Activated T-cell treated with anti-CD3 and anti-CD28 coated beads for 48 hours (primary cell): ENCODE measurements around the gene USH2A.

ENCODE experiments used
- DNase-seq: peaks from one replicate; pipeline ENCODE4 v3.0.0-alpha.2; 2020; ENCODE audit warnings: low read depth

Gene USH2A

DNA sequence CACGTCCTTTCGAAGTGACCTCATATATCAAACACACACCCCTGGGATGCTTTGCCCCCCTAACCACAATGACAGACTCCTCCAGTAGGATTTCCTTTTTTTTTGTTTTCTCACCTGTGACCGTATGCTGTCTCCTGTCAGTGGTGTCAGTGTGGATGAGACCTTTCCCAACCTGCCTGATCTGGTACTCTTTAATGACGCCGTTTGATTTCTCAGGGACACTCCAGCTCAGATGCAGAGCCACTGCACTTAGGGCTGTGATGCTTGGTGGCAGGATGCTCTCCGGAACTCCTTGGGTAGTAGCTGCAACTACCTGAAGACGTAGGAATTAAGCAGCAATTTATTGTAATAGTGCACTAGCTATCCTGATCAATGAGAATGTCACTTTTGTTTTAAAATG, 643.5 kb downstream of the USH2A start:
- DNase-seq, result no peak

DNA sequence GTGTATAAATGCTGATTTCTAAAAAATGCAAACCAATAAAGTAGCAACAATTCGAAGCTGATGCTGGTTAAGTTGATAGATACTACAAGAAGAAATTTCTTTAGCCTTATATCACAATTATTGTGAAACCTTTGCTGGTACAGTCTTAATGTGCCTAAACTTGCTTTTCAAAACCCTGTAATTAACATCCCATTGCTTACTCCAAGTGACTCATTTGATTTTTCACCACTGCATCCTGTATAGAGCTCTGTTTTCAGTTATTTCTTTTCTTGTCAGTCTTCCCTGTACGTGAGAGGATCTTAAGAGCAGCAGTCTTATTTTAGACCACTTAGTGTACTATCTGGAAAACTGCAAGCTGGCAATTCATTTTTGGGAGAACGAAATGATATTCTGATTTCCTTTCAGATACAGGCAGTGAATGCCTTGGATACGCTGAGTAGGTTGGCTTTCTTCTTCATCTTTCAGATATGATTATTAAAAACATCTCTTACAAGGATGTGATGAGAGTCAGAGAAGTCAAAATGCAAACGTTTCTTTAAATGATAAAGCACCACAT, 645.8 kb downstream of the USH2A start:
- DNase-seq, result no peak

DNA sequence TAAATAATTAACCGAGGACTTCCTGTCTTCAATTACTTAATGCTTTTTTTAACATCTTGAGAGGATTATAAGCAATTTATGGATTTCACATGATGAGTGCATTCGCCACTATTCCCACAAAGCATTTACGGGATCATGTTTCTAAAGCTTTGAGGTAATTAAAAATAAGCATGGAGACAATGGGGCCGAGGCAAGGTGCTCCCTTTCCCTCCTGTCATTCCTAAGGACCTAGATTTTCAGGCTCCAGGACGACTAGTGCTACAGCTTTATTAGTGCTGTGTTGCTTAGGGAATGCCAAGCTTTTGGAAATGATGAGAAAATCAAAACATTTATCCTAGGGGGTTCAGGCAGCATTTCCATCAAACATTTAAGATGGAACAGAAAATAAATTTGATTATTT, 646.9 kb downstream of the USH2A start:
- no peak for DNase-seq

DNA sequence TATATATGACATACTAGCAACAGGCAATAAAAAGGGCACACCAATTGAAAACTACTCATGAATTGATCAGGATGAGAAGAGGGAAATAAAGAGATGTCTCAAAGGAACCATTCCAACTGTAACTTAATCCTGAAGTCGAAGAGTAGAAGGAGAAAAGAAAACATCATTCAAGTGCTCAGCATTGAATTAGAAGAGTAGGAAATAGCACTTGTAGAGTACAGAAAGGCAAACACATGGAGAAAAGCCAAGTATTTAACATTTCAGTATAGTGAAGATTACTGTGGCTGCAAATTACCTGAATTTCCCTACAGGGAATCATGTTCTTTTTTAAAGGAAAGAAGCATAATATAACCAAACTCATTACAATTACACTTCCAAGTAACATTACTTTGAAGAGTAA, 651.1 kb downstream of the USH2A start:
- no peak for DNase-seq

DNA sequence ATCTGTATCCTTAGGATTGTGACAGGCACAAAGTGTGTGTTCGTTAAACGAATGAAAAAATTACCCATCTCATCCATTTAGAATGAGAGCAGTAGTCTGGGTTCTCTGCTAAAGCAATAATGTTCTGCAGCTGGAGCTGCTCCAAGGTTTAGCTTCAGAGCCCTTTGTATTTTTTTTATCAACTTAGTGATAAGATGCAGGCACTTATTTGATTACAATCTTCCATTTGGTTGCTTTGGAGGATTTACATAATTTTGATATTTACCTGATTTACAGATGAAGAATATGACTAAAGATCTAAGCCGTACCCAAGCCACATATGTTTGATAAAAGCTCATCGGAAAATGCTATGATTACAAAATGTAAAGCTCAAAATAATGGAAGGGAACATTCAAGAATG, 654.9 kb downstream of the USH2A start:
- no peak for DNase-seq

DNA sequence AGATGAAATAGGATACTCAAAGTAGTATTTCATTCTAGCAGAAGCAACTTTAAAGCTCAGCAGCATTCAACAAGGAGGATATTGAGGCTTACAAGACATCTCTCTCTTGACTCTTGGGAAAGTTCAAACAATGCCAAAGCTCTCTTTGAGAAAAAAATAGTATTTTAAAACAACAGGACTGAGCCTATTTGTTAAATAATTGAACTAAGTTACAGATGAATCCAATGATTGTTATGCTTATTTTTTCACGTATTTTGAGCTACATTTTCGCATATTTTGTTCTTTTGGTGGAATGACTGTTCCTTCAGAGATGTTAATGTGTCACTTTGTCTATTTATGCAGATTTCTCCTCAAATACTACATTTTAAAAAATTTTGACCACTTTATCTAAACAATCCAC, 655.5 kb downstream of the USH2A start:
- DNase-seq, result no peak

DNA sequence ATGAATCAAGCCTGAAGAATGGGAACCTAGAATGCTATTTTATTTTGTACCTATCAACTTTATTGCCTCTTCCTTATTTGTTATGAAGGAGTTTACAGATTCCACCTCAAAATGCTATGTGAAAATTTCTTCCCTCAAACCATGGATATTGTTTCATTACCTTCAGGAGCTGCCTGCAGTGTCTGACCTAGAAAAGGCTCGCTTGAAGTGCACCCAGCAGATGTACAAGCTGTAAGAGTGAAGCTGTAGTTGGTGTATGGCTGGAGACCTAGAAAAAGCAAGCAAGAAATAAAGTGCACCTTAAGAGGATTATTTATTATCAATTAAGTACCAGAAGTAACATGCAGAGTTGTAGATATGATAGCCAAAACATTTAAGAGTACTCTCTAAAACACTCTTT, 656.7 kb downstream of the USH2A start:
- DNase-seq, result no peak

DNA sequence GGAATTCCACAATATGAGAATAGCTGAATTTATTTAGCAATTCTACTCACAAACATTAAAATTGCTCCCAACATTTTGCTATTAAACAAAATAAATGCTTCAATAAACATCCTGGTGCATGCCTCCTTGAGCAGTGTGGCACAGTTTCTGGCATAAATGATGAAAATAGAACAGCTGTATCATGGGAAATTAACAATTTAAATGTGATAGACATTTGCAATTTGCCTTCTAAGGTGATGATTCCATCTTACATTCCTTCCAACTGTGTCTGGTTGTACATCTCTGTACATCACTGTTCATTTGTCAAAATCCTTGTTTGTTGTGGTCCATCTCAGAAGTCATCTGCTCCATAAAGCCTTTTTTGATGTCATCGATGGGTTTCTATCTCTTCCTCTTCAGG, 657.4 kb downstream of the USH2A start:
- DNase-seq, result no peak

DNA sequence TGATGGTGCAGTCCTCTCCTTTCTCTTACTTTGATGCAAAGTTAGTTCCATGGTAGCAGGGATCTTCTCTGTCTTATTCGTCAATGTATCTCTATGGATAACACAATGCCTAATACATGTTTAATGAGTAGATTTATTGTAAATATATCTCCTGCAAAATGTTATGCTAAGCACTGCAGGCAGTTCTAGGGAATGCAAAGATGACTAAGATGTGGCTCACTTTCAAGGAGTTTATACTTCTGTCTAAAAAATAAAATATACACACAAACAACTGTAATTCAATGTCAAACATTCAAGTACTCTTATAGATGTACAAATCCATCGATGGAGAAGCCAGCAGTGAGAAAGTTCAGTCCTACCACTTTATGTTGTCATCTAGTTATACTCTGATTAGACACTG, 661.8 kb downstream of the USH2A start:
- DNase-seq, result no peak

DNA sequence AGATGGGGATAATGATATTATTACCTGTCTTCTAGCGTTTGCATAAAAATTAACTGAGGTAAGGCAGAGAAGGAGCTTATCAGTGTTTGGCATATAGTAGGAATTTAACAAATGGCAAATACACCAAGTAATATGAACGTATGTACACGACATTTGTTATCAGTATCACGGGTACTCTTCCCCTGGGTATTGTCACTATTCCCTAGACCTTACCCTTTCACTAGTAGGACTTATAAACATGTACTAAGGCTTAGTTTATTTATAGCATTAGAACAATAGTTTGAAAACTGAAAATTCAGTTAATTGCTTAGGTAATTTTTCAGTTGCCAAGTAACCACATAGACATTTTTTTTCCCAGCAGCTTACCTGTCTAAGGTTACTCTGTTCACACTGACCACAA, 669.1 kb downstream of the USH2A start:
- DNase-seq, result no peak

DNA sequence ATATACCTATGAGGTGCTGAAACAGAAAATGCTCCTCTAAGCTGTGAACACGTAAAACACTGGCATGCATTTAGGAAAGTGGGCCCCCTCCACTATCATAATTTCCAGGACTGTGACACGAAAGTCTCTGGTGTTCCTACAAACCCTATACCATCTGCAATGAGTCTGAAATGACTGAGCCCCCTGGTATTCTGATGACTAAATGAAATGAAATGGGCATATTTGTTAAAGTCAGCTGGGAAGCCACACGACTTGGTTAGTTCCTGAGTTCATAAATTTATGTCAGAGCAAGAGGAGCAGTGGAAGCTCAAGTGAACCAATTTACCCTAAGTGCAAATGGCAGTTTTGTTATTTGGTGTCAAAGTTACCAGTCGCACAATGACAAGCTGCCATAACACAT, 673.8 kb downstream of the USH2A start:
- DNase-seq, result no peak

DNA sequence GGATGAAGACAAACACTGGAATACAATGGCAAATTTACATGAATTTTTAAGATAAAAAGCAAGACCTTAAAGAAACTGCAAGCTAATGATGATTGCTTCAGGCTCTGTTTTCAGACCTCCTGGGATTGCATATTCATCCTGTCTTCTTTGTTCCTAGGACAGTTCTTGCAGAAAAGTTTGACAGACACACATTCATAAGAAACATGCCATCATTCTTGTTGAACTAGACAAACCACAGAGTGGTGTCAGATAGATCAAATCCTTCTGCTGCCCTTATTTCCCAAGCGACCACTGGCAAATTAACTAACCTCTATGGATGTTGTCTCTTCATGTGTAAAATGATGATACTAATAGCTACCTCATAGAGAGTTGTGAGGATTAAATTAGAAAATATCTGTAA, 674.8 kb downstream of the USH2A start:
- DNase-seq, result no peak

DNA sequence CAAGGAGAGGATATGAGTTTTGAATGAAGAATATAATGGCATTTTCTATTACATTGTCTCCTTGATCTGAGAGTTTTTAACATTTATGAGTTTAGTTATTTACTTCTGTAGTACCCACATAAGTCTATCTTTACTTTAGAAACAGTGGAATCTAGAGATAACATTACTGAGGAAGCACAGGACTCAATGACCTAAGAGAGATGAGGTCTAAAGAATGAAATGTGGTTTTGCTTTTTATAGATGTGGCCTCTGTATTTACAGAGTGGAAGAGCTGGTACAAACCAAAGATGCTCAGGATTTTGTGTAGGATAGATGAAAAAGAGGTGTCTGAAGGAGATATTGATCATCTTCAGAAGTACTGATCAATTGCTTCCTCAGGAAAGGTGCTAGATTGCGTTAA, 678.8 kb downstream of the USH2A start:
- DNase-seq, result no peak

DNA sequence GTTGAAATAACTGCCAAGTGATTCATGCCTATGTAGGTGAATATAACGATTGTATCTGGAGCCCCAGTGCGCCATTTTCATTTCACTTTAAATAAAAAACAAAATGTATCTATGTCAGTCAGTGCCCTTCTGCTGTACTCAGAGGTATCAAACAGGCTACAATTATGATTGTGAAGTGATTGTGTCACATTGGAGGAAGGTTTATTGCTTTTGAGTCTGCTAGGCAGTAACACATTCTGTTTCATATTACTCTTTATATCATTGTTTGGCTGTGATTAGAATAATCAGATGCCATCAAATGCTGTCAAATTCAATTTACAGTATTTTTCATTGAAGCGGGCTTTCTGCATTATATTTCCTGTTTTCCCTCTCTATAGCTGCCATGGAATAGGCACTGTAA, 684.2 kb downstream of the USH2A start:
- DNase-seq, result no peak

DNA sequence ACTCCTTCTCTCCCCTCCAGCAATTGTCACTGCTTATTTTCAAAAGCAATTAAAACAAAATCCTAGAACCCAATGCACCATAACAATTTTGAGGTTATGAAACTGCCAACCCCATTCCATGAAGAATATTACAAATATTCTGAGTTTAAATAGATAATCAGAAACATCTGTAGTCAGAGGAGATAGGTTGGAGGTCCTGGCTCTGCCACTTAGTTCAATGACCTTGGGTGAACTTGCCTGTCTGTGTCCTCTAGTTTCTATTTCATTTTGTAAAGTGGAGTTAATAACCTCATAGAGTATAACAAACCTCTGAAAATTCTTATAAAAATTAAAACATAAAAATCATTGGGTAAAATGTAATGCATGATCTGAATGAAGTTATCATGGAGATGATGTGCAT, 691.5 kb downstream of the USH2A start:
- DNase-seq, result no peak

DNA sequence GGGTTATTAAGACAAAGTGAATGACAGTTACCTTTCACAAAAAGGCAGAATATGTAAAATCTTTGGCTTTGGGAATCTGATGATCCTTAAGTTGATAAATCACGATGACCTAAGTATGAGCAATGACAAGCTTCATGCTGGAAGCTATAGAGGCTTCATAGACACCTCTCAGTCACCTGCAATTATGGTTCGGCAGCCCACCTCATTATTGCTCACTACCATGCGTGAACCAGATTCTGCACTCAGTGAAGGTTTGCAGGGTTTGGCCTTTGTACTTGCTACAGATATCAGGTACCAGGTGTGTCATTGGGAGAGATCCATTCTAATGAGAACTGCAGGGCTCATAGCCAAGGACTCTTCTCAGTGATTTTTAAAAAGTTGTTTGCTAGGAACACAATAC, 692.6 kb downstream of the USH2A start:
- no peak for DNase-seq

DNA sequence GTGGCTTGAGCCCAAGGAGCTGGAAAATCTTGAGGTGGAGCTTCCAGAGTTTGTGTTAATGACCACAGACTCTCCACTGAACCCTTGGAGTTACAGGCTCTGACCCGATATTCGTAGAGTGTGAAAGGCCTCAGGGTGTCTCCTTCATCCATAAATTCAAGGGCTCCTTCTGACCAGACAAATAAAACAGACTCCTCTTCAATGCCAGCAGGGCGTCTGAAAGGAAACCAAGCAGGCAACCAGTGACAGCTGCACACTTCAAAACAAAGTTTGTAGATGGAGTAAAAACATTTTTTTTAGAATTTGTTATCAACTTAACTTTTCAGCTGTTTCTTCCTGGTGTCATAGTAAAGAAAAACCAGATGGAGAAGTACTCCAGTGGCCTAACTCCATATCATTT, 695.1 kb downstream of the USH2A start:
- DNase-seq, result no peak

DNA sequence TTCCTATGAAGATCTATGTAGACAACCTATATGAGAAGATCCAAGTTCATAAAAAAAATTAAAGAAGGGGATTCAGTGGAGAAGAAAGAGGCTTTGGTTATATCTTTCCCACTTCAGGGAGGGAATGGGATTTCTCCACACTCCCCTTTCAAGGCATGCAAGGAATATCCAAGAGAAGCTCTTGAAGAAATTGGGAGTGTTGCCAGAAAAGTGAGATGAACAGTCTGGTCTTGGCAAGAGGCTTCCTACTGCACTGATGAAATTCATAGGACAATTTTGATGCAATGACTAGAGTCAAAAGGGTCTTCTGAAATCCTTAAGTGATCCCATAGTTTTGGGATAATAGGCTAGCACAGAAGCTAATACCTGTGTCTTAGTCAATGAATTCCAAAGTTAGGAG, 703.1 kb downstream of the USH2A start:
- no peak for DNase-seq

DNA sequence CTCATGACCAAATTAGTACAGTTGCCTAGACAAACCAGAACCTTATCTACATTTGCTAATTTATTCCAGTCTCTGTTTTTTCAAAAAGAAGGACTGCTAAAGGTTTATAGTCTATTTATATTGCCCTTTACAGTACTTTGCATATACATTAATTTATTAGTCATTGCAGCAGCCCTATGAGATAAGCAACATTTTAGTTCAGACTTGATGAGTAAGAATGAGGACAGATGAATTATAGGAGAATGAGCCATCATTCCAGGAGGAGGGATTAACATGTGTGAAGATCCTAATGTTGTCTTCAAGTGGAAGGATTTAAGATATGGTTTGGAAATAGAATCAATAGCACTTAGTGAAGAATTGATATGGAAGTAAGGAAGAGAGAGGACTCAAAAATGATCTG, 703.7 kb downstream of the USH2A start:
- DNase-seq, result no peak

DNA sequence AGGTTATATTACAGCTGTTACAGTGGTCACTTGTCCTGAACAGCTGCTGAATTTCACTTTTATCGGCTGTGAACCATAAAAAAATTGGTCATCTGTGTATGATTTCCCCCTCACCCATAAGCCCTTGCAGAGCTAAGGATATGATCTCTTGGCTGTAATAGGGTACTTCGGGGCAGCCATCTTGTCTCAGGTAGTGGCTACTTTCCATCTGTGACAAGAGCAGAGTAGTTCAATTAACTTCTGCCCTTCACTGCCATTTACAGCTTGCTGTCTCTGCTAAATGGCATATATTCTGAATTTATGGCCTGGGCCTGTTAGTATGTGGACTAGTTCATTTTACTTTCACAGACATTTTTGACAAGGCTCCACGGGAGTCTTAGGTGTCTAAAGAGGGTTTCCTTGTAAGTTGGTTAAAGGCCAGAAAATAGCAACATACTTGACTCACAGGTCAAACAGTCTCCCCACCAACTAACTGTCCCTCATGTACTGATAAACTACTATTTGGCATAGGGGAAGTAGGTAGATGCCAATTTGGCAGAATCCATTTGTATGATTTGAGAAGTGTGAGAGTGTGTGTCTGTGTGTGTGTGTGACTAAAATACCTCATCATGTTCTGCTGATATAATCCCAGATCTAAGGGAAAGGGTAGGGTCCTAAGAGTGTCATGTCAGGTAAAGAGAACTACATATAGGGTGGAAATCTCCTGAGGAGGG, 704.5 kb downstream of the USH2A start:
- DNase-seq, result no peak

DNA sequence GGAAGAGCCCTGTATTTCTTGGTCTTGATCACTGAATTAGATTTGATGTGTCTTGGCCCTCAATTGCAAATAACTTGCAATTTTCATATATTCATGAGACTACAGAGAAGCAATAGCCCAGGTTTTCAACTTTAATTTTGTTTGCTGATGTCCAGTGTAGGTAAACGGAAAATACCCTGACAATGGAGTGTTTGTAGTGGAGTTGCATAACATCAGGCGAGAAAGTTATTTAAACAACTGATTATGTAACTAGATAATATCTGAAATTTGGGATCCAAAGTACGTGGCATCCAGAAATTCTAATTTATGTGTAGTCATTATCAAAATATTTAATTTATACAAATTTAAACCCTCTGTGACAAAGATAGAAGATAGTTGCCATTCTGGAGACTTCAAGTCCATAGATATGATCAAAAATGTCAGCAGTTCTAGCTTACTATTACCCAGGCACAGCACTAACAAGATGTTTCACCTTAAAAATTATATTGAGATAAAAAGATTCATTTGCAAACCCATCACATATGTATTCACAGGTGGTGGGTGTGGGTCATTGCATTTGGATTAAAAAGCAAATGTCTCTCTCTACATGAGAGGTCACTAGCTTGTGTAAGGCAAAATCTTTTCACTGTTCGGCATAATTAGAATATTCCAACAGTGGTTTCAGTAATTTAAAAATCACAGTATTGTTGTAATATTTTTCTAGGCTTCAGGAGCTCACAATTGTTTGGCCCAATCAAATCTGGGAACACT, 705.4 kb downstream of the USH2A start:
- no peak for DNase-seq

DNA sequence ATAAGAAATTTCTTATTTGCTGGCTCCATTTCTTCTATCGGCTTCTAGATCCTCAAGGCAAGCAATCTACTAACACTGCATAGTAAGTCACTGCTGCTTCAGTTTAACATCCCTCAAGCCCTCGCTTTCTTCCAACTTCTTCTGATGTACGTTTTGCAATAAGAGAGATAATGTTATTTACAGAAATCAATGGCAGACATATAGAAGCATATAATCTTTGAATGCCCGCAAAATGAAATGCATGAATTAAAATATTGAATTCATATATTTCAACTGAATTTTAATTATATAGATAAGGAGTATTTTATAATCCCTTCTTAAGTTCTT, 712.4 kb downstream of the USH2A start:
- DNase-seq, result no peak

DNA sequence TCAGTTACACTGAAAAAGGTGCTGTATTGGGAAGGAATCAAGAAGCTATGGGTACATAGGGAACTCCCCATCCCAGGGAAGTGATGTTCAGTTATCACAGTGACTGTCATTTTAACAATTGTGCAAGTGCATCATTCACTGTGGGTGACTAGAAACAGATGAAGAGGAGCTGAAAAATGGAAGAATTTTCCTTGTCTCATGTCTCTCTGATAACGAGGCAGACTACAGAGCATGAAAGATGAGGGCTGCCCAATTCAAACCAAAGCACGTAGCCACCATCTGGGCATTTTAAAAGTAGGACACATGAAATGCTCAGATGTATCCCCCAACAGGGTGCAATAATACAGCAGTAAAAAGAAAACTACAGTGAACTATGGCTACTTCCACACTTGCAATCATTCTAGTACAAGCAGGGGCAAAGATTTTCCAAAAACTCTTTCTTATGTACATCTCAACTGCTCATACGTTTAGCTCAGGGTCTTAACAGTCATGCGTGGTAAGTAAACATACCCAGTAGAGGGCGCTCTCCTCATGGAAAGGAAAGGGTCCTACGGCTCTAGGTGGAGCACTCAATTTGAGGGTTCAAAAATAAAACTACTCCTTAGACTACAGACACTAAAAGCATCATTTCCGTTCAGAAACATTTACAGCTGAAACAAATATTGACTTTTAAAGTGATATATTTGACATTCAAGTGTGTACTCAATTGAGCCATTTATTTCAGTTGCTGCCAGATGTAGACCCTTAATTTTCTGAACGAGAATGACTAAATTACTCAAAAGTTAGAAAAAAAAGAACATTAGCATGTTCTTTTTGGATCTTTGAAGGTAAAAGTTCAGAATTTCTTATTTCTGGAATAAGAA, 713.0 kb downstream of the USH2A start:
- DNase-seq, result no peak
